Transverse colon (tissue), 3 donors: ENCODE data around the gene INSL3.

ENCODE experiments used
- CTCF ChIP-seq, 5 experiments: fragments of 200-600 bp in 3 of 5; fragments of 450-650 bp in 2 of 5; sonication (generic) in 3 of 5; IDR thresholded peaks; 1 replicate in 2 of 5; 2 replicates in 3 of 5; pipeline ENCODE4 v1.5.1; 2016 to 2017; ENCODE audit warnings: antibody characterized with exemption in 5 of 5, inconsistent platforms in 3 of 5, mild to moderate bottlenecking in 2 of 5, moderate library complexity in 1 of 5
- EP300 ChIP-seq: sonication (generic); formaldehyde crosslinking; IDR thresholded peaks from one replicate; pipeline ENCODE4 v1.6.1; 2017; ENCODE audit warnings: antibody characterized with exemption, low read depth
- POLR2A ChIP-seq: fragments of 450-650 bp; IDR thresholded peaks from one replicate; pipeline ENCODE4 v1.6.1; 2016; ENCODE audit warnings: antibody characterized with exemption, mild to moderate bottlenecking, moderate library complexity

- no peak for TF ChIP-seq CTCF (IDR thresholded peaks at IDR 0.05)
- TF ChIP-seq EP300 = no peak
- TF ChIP-seq POLR2A = no peak
These were observed 42.1 kb downstream of the INSL3 start for GRCh38 chr19:17778968-17779929.
